H9 (cell line): ENCODE data around the gene GALNT7. TPM values are rescaled to one million over a fixed set of nuclear protein-coding genes. Genes with fewer than 3 reads are reported as not detected.

ENCODE experiments used
- DNase-seq: peaks from one replicate; pipeline ENCODE4 v3.0.0-alpha.2; 2017
- H2AFZ ChIP-seq: one replicate; pipeline ENCODE4 v1.6.1; 2013; ENCODE audit warnings: mild to moderate bottlenecking, low read length, control low read depth, moderate library complexity
- H2AK5ac ChIP-seq: 2 replicates; pipeline ENCODE4 v1.6.1; 2013; ENCODE audit warnings: low read length, control low read depth, mixed read lengths; ENCODE audit not compliant: insufficient read length
- H2BK120ac ChIP-seq: one replicate; pipeline ENCODE4 v1.6.1; 2013; ENCODE audit warnings: low read depth, mild to moderate bottlenecking, low read length, control low read depth, inconsistent platforms; ENCODE audit not compliant: poor library complexity, severe bottlenecking
- H2BK12ac ChIP-seq: 2 replicates; pipeline ENCODE4 v1.6.1; 2013; ENCODE audit warnings: low read length, control low read depth, mixed read lengths, low read depth; ENCODE audit not compliant: insufficient read length
- H2BK15ac ChIP-seq: 2 replicates; pipeline ENCODE4 v1.6.1; 2013; ENCODE audit warnings: low read depth, low read length, control low read depth
- H2BK20ac ChIP-seq: one replicate; pipeline ENCODE4 v1.6.1; 2013; ENCODE audit warnings: low read depth, mild to moderate bottlenecking, low read length, control low read depth, inconsistent platforms; ENCODE audit not compliant: poor library complexity, severe bottlenecking
- H2BK5ac ChIP-seq: 2 replicates; pipeline ENCODE4 v1.6.1; 2013; ENCODE audit warnings: low read length, control low read depth, mixed read lengths; ENCODE audit not compliant: insufficient read length
- H3K14ac ChIP-seq: 2 replicates; pipeline ENCODE4 v1.6.1; 2013; ENCODE audit warnings: low read length, control low read depth; ENCODE audit not compliant: insufficient read depth
- H3K18ac ChIP-seq: 2 replicates; pipeline ENCODE4 v1.6.1; 2013; ENCODE audit warnings: low read depth, mild to moderate bottlenecking, mixed read lengths, low read length, control low read depth; ENCODE audit not compliant: insufficient read length
- H3K23ac ChIP-seq: 2 replicates; pipeline ENCODE4 v1.6.1; 2013; ENCODE audit warnings: low read length, control low read depth, mixed read lengths, low read depth; ENCODE audit not compliant: insufficient read length
- H3K23me2 ChIP-seq: 2 replicates; pipeline ENCODE4 v1.6.1; 2013; ENCODE audit warnings: low read depth, mild to moderate bottlenecking, mixed read lengths, low read length, control low read depth; ENCODE audit not compliant: insufficient read length, poor library complexity, severe bottlenecking
- H3K27ac ChIP-seq: 2 replicates; pipeline ENCODE4 v1.5.1; 2013; ENCODE audit warnings: low read length, control low read depth, mixed read lengths, low read depth; ENCODE audit not compliant: insufficient read length
- H3K27me3 ChIP-seq: 2 replicates; pipeline ENCODE4 v1.6.1; 2013; ENCODE audit warnings: low read length, control low read depth, inconsistent platforms; ENCODE audit not compliant: insufficient read depth
- H3K4ac ChIP-seq: 2 replicates; pipeline ENCODE4 v1.6.1; 2013; ENCODE audit warnings: low read depth, mild to moderate bottlenecking, control low read depth, inconsistent platforms, low read length, moderate library complexity
- H3K4me1 ChIP-seq: 2 replicates; pipeline ENCODE4 v1.6.1; 2013; ENCODE audit warnings: low read length, control low read depth, inconsistent platforms; ENCODE audit not compliant: insufficient read depth
- H3K4me2 ChIP-seq: 2 replicates; pipeline ENCODE4 v1.6.1; 2013; ENCODE audit warnings: low read length, control low read depth, mixed read lengths; ENCODE audit not compliant: insufficient read length, insufficient read depth
- H3K56ac ChIP-seq: 2 replicates; pipeline ENCODE4 v1.6.1; 2013; ENCODE audit warnings: low read depth, mild to moderate bottlenecking, mixed read lengths, low read length, control low read depth; ENCODE audit not compliant: insufficient read length
- H3K79me1 ChIP-seq: 2 replicates; pipeline ENCODE4 v1.6.1; 2013; ENCODE audit warnings: low read depth, mild to moderate bottlenecking, moderate library complexity, low read length, control low read depth, inconsistent platforms; ENCODE audit not compliant: insufficient read depth, poor library complexity, severe bottlenecking
- H3K79me2 ChIP-seq: 2 replicates; pipeline ENCODE4 v1.6.1; 2013; ENCODE audit warnings: low read length, control low read depth, inconsistent platforms; ENCODE audit not compliant: insufficient read depth
- H3K9ac ChIP-seq: 2 replicates; pipeline ENCODE4 v1.6.1; 2013; ENCODE audit warnings: low read length, control low read depth, mixed read lengths; ENCODE audit not compliant: insufficient read length; ENCODE audit errors: extremely low read depth
- H3K9me3 ChIP-seq: one replicate; pipeline ENCODE4 v1.6.1; 2013; ENCODE audit warnings: low read depth, low read length, inconsistent platforms; ENCODE audit not compliant: control insufficient read depth
- H3T11ph ChIP-seq: one replicate; pipeline ENCODE4 v1.6.1; 2013; ENCODE audit warnings: mild to moderate bottlenecking, low read length, control low read depth, inconsistent platforms
- H4K20me1 ChIP-seq: one replicate; pipeline ENCODE4 v1.6.1; 2013; ENCODE audit not compliant: control insufficient read depth, insufficient read length, insufficient read depth
- H4K5ac ChIP-seq: 2 replicates; pipeline ENCODE4 v1.6.1; 2013; ENCODE audit warnings: low read depth, mild to moderate bottlenecking, mixed read lengths, low read length, control low read depth; ENCODE audit not compliant: insufficient read length
- H4K8ac ChIP-seq: replicated peaks from 2 replicates; pipeline ENCODE4 v1.6.1; 2013; ENCODE audit warnings: low read length, control low read depth, mixed read lengths, low read depth; ENCODE audit not compliant: insufficient read length
- H4K91ac ChIP-seq: 2 replicates; pipeline ENCODE4 v1.6.1; 2013; ENCODE audit warnings: low read depth, mild to moderate bottlenecking, moderate library complexity, mixed read lengths, low read length, control low read depth; ENCODE audit not compliant: insufficient read length
- H3K27ac Mint-ChIP-seq, 3 experiments: 2 replicates in 2 of 3; 3 replicates in 1 of 3; pipeline ENCODE4 v1.8.0; 2020 to 2021; ENCODE audit warnings: mixed read lengths in 3 of 3, mild to moderate bottlenecking in 1 of 3, moderate library complexity in 1 of 3
- H3K27me3 Mint-ChIP-seq: 2 replicates; pipeline ENCODE4 v1.8.0; 2021; ENCODE audit warnings: low read depth, mild to moderate bottlenecking, moderate library complexity, mixed read lengths
- H3K36me3 Mint-ChIP-seq, 3 experiments: 2 replicates in 2 of 3; 3 replicates in 1 of 3; pipeline ENCODE4 v1.8.0; 2020 to 2021; ENCODE audit warnings: low read depth in 3 of 3, mixed read lengths in 3 of 3; ENCODE audit not compliant: insufficient read depth in 1 of 3
- H3K4me1 Mint-ChIP-seq, 2 experiments: 2 replicates each; pipeline ENCODE4 v1.8.0; 2020; ENCODE audit warnings: mixed read lengths in 2 of 2
- H3K4me3 Mint-ChIP-seq, 2 experiments: 2 replicates in 1 of 2; 3 replicates in 1 of 2; pipeline ENCODE4 v1.8.0; 2020 to 2021; ENCODE audit warnings: mild to moderate bottlenecking in 2 of 2, mixed read lengths in 2 of 2, moderate library complexity in 1 of 2
- H3K9me3 Mint-ChIP-seq, 2 experiments: 2 replicates in 1 of 2; 3 replicates in 1 of 2; pipeline ENCODE4 v1.8.0; 2020; ENCODE audit warnings: mild to moderate bottlenecking in 2 of 2, mixed read lengths in 2 of 2, moderate library complexity in 1 of 2
- CTCF ChIP-seq: fragments of 200-600 bp; sonication (generic); conservative IDR thresholded peaks from 3 replicates; pipeline ENCODE4 v1.8.0; 2021; ENCODE audit warnings: antibody characterized with exemption, mild to moderate bottlenecking
- WGBS: extraction: QIAGEN DNeasy Blood & Tissue Kit; methylation state at CpG from one replicate; pipeline ENCODE4 v1.1.7; 2013; ENCODE audit warnings: missing lambda C conversion rate, low lambda C conversion rate, mixed read lengths; ENCODE audit not compliant: insufficient read length; ENCODE audit errors: extremely low coverage; 5-methylcytosine and 5-hydroxymethylcytosine counted together
- total RNA-seq: library from RNA; stranded (reverse); gene quantifications from 2 replicates; pipeline ENCODE4 v1.2.1, GENCODE V29; 2021

GALNT7 gene
- total RNA-seq, 1 experiment from 2014 or later: 57.3 TPM

DNA sequence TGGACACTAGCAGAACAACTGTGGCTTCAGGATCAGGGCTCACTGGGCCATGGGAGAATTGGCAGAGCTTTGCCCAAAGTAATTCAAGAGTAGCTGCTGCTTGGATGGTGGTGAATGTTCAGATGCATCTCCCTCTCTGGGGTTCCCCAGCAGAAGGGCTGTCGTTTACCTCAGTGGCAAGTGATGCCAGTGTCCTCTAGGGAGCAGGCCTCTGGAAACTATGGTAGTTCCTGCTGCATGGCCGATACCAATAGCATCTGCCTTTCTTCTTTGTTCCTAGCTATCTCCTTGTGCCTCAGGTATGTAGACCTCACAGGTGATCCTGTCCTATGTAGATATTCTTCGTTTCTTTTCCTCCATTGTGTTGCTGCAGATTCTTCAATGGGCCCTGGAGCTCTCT, 139.2 kb downstream of the GALNT7 start:
- WGBS: no CpG with 5 or more reads among the region's 3 CpGs
- no peaks in the 10 kb centered on the region for H3K27me3 Mint-ChIP-seq
- no peak for DNase-seq

More for the DNA sequence above, 139.2 kb downstream of the GALNT7 start:
- Histone ChIP-seq H2BK15ac (no peak overlapping the region), H3K18ac (no peak overlapping the region), H3K23me2 (no peaks in the 10 kb centered on the region), H2AFZ (no peak overlapping the region), H3T11ph (no peak overlapping the region), H4K20me1 (no peaks in the 10 kb centered on the region), H3K4ac (no peak overlapping the region), H4K8ac (no peak overlapping the region), H3K79me1 (no peaks in the 10 kb centered on the region), H3K27ac (no peak overlapping the region), H3K23ac (no peak overlapping the region), H3K4me2 (no peak overlapping the region), H2BK12ac (no peak overlapping the region), H2AK5ac (no peak overlapping the region), H3K27me3 (no peaks in the 10 kb centered on the region), H3K9me3 (no peaks in the 10 kb centered on the region), H3K56ac (no peak overlapping the region), H3K9ac (no peak overlapping the region), H2BK5ac (no peak overlapping the region), H3K14ac (no peak overlapping the region; the same call in 1 of the 2 replicates), H2BK120ac (no peak overlapping the region), H4K91ac (no peak overlapping the region), H2BK20ac (no peak overlapping the region), H3K4me1 (no peaks in the 10 kb centered on the region; the same call in 1 of the 2 replicates), H3K79me2 (no peaks in the 10 kb centered on the region), H4K5ac (no peak overlapping the region)
- H3K4me3 Mint-ChIP-seq: no peak overlapping the region
- peaks cover 0 to 4% of the 10 kb centered on the region in 2 experiments; a peak in 1 of 5 replicates for H3K9me3 Mint-ChIP-seq
- peaks cover 11 to 16% of the 10 kb centered on the region in 2 experiments for H3K4me1 Mint-ChIP-seq
- no peak for TF ChIP-seq CTCF
- H3K36me3 Mint-ChIP-seq: peaks cover 38 to 56% (median 55%) of the 10 kb centered on the region in 3 experiments
- H3K27ac Mint-ChIP-seq: no peak overlapping the region; a peak in 1 of 7 replicates
